Uterus (tissue), 4 donors: ENCODE measurements around the gene NFE2L2. TPM values are rescaled to one million over a fixed set of nuclear protein-coding genes. Genes with fewer than 3 reads are reported as not detected.

Source experiments
- DNase-seq, 2 donors: peaks; one replicate each; pipeline ENCODE4 v3.0.0-alpha.2; 2019 to 2020
- H3K27ac ChIP-seq, 2 donors: fragments of 200-600 bp; sonication (generic); 1 replicate in 1 of 2; 2 replicates in 1 of 2; pipeline ENCODE4 v1.5.1; 2016 to 2018
- H3K27me3 ChIP-seq, 2 donors: fragments of 200-600 bp; sonication (generic); one replicate each; pipeline ENCODE4 v1.5.1; 2018 to 2019; ENCODE audit warnings: control low read depth in 1 of 2
- H3K36me3 ChIP-seq, 2 donors: fragments of 200-600 bp; sonication (generic); one replicate each; pipeline ENCODE4 v1.5.1; 2019; ENCODE audit warnings: control low read depth in 1 of 2
- H3K4me1 ChIP-seq, 2 donors: fragments of 200-600 bp; sonication (generic); one replicate each; pipeline ENCODE4 v1.5.1; 2018 to 2019; ENCODE audit warnings: control low read depth in 1 of 2
- H3K4me3 ChIP-seq, 2 donors: fragments of 200-600 bp; sonication (generic); 1 replicate in 1 of 2; 2 replicates in 1 of 2; pipeline ENCODE4 v1.5.1; 2018 to 2019; ENCODE audit warnings: mild to moderate bottlenecking in 1 of 2
- H3K9me3 ChIP-seq, 2 donors: fragments of 200-600 bp; sonication (generic); one replicate each; pipeline ENCODE4 v1.5.1; 2019; ENCODE audit warnings: control low read depth in 1 of 2
- CTCF ChIP-seq, 4 experiments: fragments of 200-600 bp in 2 of 4; fragments of 450-650 bp in 2 of 4; sonication (generic) in 2 of 4; IDR thresholded peaks; one replicate each; pipeline ENCODE4 v1.5.1; 2016 to 2019; ENCODE audit warnings: antibody characterized with exemption in 4 of 4, mild to moderate bottlenecking in 2 of 4, moderate library complexity in 1 of 4
- POLR2A ChIP-seq, 2 donors: fragments of 450-650 bp; IDR thresholded peaks; one replicate each; pipeline ENCODE4 v1.6.1; 2016; ENCODE audit warnings: antibody characterized with exemption in 2 of 2, mild to moderate bottlenecking in 1 of 2, moderate library complexity in 1 of 2
- intact Hi-C: fragments of 100-400 bp; cut with DNase I; formaldehyde crosslinking; loops from one replicate; pipeline ENCODE4 v1.15.1; 2023; ENCODE audit warnings: low total_unique reads
- total RNA-seq, 4 donors: library from RNA; depleted of rRNA in 3 of 4; stranded (reverse); fragments of >200 nt in 3 of 4; gene quantifications; one replicate each; pipeline versions ENCODE4 v1.1.0 to v1.2.4, GENCODE V29; 2014 to 2023
- donor health status: DM: yes; HTN: yes; CAD: no.

The NFE2L2 gene
- total RNA-seq, 4 donors from 2014 or later, result 53.0 to 148 (median 90.0) TPM

GRCh38 chr2:177235855-177236437 lies 28.6 kb downstream of the NFE2L2 start:
- intact Hi-C loops, result no loop called here
- H3K9me3 ChIP-seq, result no peaks in the 10 kb centered on the region
- DNase-seq, result no peak
- H3K27ac ChIP-seq, result no peak overlapping the region
- TF ChIP-seq POLR2A (IDR thresholded peaks at IDR 0.05) (no peak), CTCF (IDR thresholded peaks at IDR 0.05) (no peak)
- peaks cover 0 to 12% of the 10 kb centered on the region in 2 donors for H3K4me1 ChIP-seq
- no peaks in the 10 kb centered on the region for H3K27me3 ChIP-seq
- H3K36me3 ChIP-seq, result no peaks in the 10 kb centered on the region
- no peak overlapping the region for H3K4me3 ChIP-seq

GRCh38 chr2:177234267-177234666 lies 30.3 kb downstream of the NFE2L2 start:
- no peak for DNase-seq
- peaks cover 0 to 12% of the 10 kb centered on the region in 2 donors for H3K4me1 ChIP-seq
- H3K9me3 ChIP-seq, result no peaks in the 10 kb centered on the region
- no peak for TF ChIP-seq CTCF (IDR thresholded peaks at IDR 0.05)
- TF ChIP-seq POLR2A (IDR thresholded peaks at IDR 0.05), result no peak
- intact Hi-C loops, result no loop called here
- H3K27me3 ChIP-seq, result no peaks in the 10 kb centered on the region
- no peak overlapping the region for H3K4me3 ChIP-seq
- H3K27ac ChIP-seq, result no peak overlapping the region
- H3K36me3 ChIP-seq, result no peaks in the 10 kb centered on the region

- no peak for DNase-seq
- Histone ChIP-seq H3K4me1 (peaks cover 0 to 5% of the 10 kb centered on the region in 2 donors), H3K36me3 (no peaks in the 10 kb centered on the region), H3K9me3 (no peaks in the 10 kb centered on the region), H3K4me3 (no peak overlapping the region), H3K27me3 (no peaks in the 10 kb centered on the region), H3K27ac (no peak overlapping the region)
- intact Hi-C loops, result no loop called here
- TF ChIP-seq CTCF (IDR thresholded peaks at IDR 0.05) (no peak), POLR2A (IDR thresholded peaks at IDR 0.05) (no peak)
Measured at GRCh38 chr2:177232098-177232704, 32.3 kb downstream of the NFE2L2 start.

- intact Hi-C loops, result no loop called here
- no peaks in the 10 kb centered on the region for H3K36me3 ChIP-seq
Measured at GRCh38 chr2:177231270-177231669, 33.3 kb downstream of the NFE2L2 start.

More at GRCh38 chr2:177231270-177231669, 33.3 kb downstream of the NFE2L2 start:
- no peak for DNase-seq
- H3K4me3 ChIP-seq, result no peak overlapping the region
- H3K4me1 ChIP-seq, result no peaks in the 10 kb centered on the region
- H3K9me3 ChIP-seq, result no peaks in the 10 kb centered on the region
- H3K27me3 ChIP-seq, result no peaks in the 10 kb centered on the region
- TF ChIP-seq CTCF (IDR thresholded peaks at IDR 0.05) (no peak), POLR2A (IDR thresholded peaks at IDR 0.05) (no peak)
- no peak overlapping the region for H3K27ac ChIP-seq
